SH-SY5Y (cell line): ENCODE results near the gene YWHAE.

ENCODE experiments used
- GATA2 ChIP-seq: IDR thresholded peaks from 2 replicates; pipeline ENCODE4 v1.6.1; 2011; ENCODE audit warnings: mild to moderate bottlenecking, low read depth, low read length
- GATA3 ChIP-seq: IDR thresholded peaks from 2 replicates; pipeline ENCODE4 v1.6.1; 2011; ENCODE audit warnings: low read depth, mild to moderate bottlenecking, low read length, moderate library complexity

- TF ChIP-seq GATA2: no peak
- TF ChIP-seq GATA3: no peak
These were observed 23.6 kb upstream of the YWHAE start for GRCh38 chr17:1423456-1424135.
